ENCODE data around the gene C20orf144. TPM values are rescaled to one million over a fixed set of nuclear protein-coding genes. Genes with fewer than 3 reads are reported as not detected.

The C20orf144 gene
- total RNA-seq, 1 donor from 2014 or later: 0.61 TPM

DNA sequence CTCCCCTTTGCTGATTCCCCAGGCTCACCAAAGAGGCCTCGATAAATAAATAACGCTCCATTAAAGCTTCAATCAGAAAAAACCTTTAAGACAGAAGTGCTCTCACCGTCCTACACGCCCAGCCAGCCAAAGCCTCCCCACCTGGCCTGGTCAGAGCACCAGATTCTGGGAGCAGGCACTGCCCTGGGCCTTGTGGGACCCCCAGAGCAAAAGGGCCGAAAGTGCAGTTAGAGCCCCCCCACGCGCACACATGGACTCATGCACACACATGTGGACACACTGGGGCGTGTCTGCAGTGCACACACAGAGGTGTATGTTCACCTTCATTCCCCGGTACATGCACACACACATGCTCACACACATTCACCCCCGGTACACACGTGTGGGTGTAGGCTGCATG, 14.0 kb downstream of the C20orf144 start:
- intact Hi-C loops (cut with micrococcal nuclease): no loop called here

DNA sequence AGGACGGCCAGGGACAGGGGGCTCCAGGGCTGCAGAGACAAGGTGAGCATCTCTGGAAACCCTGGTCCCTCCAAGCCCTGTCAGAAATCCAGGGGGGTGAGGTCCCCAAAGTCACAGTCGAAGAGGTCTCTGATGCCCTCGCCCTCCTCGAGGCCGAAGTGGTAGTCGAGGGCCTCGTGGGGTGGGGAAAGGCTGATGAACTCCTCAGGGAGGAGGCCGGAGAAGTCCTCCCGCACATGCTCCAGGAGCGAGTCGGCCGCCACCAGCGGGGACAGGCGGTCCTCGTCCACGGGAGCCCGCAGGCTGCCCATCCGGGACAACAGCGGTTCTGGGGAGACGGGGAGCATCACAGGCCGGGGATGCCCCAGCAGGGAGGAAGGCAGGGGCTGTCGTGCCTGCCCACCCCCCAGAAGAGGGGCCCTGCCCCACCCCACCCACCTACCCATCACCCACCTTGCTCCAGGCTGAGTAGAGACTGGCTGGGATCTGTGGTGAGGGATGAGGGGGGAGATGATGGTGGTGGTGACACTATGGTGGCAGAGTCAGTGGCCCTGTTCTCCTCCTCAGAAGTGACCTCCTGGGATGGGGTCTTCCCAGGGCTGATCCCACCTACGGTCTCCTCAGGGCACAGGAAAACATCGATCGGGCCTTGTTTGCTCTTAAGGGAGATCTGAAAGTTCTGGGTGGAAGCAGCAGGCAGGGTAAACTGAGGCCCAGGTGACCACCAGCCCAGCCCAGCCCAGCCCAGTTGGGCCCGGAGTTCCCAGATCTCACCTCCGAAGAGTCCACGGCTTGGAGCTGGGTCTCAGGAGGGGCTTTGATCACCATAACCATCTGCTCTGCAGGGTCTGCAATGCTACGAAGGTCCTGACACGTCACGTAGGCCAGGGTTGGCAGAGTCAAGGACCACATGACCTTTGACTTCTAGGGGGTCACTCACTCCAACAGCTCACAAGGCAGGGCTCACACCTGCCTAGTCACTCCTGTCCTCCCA, 14.8 kb downstream of the C20orf144 start:
- intact Hi-C loops (cut with micrococcal nuclease): no loop called here

DNA sequence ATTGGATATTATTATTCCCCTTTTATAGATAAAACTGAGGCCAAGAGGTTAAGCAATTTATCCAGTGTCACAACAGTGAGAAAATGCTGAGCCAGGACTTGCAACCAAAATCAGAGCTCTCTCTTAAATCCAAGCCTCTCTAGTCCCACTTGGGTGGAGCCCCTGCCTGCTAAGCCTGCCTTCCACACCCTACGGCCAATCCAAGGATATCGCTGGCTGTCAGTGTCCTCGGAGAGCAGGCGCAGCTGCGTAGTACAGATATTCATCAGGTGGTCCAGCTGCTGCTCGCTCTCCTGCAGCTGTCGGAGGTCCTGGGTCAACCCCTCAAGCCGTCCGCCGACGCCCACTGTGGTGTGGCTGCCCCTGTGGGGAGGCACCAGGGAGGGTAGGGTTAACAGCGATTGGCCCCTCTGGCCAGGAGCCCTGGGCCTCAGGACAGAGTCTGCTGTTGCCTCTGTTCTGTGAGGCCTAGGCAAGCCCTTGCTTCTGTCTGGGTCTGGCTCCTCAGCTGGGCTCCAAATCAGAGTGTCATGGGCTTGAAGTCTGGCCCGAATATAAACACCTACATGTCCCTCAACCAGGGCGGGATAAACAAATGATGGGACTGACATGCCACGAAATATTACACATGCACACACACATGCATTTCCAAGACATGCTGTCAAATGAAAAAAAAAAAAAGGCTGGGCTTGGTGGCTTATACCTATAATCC, 16.0 kb downstream of the C20orf144 start:
- intact Hi-C loops (cut with micrococcal nuclease): no loop called here

DNA sequence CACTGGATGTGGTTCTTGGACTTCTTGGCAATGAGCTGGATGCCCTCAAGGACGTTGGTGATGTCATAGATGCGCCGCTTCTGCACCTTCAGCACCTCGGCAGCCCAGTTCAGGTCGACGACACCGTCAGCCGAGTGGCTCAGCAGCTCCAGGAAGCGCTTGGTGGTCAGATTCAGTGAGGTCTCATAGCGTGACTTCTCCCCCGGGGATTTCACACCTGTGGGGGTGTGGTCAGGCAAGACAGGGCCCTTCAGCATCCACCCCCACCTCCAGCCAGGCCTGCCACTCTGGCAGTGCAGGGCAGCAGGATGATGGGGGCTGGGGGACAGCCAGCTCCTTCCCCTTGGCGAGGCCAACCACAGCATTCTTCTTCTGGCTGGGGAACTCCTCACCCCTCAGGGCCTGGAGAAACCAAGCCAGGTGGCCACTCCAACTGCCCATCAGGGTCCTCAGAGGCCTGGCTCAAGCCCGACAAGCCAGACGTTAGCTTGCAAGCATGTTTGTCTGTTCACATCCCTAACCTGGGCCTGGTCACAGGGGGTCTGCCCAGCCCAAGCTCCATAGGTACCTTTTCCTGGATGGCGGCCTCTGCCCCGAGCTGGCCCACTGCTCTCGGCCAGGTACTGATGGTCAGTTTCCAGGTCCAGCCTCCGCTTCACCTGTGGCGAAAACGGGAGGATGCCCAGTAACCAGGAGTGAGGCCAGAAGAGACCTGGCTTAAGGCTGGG, 17.8 kb downstream of the C20orf144 start:
- intact Hi-C loops (cut with micrococcal nuclease): loop anchor here (10.0 kb wide), 1 partner anchor 835 kb away; the partner anchor contains the start of gene DYNLRB1

DNA sequence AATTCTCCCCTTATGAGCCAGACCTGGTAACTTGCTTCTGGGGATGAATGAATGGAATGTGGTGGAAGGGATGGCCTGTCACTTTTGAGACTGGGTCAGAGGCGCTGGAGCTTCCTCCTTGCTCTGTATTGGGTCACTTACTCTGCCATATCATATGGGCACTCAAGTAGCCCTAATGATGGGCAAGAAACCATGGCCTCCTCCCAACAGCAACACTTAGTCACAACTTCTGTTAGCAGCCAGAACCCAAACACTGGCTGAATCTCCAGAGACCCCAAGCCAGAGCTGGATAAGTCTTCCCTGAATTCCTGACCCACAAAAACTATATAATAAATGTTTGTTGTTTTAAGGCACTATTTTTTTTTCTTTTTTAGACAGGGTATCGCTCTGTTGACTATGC, 18.6 kb downstream of the C20orf144 start:
- intact Hi-C loops (cut with micrococcal nuclease): loop anchor here (10.0 kb wide), 1 partner anchor 834 kb away; the partner anchor contains the start of gene DYNLRB1

DNA sequence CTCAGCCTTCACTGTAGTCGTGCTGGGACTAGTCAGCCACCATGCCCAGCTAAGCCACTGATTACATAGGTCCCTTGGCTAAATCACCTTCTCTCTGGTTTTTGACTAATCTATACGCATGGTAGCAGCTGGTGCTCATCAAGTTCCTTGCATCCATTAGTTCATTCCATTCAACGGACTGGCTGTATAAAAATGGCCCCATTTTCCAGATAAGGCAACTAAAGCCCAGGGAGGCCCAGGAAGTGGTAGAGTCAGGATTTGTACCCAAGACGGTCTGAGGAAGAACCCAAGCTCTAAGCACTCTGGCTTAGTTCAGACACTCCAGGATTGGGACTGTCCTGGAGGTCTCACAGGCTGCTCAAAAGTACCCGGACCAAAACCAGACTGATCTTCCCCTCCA, 19.2 kb downstream of the C20orf144 start:
- intact Hi-C loops (cut with micrococcal nuclease): loop anchor here (10.0 kb wide), 1 partner anchor 834 kb away; the partner anchor contains the start of gene DYNLRB1

DNA sequence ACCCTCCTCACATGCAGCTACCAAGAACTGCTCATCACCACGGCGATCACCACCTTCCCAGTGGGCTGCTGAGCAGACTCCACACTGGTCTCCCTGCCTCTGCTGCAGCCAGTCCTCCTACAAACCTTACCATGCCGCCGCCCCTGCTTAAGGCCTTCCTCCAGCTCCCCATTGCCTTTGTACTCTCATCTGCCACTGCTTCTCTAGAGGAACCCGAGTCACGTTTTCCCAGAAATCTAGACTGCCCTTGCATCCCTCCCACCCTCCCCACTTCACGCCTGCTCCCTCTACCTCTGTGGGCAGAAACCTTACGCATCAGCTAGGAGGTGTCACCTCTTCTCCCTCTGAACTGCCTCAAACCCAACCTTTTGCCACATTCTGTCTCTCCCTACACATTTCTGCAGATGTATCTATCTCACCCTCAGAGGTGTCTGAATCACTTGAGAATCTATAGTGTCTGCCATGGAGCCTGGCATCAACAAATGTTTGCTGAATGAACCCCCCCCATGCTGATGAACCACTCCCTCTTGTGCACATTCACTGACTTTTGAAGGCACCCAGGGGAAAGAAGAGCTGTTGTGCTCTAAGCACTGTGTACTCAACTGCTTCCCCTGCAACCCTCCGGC, 19.7 kb downstream of the C20orf144 start:
- intact Hi-C loops (cut with micrococcal nuclease): loop anchor here (10.0 kb wide), 1 partner anchor 833 kb away; the partner anchor contains the start of gene DYNLRB1

DNA sequence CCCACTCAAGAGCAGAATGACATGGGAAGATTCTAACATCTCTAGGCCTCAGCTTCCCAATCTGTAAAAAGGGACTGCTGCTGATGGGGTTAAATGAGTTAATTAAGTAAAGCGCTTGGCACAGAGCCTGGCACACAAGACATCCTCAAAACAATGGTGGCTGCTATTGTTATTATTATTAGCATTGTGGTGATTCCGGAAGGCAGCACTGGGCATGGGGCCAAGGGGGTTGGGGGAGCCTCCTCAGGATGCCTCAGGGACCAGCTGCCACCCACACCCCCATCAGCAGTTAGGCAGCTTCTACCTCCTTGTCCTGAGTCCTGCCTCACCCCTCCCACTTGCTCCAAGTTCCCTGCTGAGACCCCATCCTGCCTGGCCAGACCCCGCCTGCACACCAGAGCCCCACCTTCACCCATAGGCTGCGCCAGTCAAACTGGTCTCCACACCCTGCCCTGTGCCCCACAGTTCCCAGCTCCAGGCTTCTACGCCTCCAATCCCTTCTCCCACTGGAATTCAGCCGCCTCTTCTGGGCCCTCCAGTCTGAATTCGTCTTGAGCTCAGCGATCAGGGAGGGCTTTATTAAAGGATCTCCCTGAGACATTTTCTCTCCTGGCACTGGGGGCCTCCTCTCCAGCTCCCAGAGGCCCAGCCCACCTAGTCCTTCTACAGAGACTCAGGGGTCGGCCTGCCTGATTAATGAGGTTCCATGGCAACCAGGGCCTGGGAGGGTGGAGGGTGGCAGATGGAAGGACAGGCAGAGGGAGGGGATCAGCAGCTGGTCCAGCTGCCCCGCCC, 22.6 kb downstream of the C20orf144 start:
- intact Hi-C loops (cut with micrococcal nuclease): loop anchor here (5.0 to 10.0 kb wide), 2 partner anchors 830 to 1193 kb away; partner anchors contain the start of genes ACSS2 and DYNLRB1

DNA sequence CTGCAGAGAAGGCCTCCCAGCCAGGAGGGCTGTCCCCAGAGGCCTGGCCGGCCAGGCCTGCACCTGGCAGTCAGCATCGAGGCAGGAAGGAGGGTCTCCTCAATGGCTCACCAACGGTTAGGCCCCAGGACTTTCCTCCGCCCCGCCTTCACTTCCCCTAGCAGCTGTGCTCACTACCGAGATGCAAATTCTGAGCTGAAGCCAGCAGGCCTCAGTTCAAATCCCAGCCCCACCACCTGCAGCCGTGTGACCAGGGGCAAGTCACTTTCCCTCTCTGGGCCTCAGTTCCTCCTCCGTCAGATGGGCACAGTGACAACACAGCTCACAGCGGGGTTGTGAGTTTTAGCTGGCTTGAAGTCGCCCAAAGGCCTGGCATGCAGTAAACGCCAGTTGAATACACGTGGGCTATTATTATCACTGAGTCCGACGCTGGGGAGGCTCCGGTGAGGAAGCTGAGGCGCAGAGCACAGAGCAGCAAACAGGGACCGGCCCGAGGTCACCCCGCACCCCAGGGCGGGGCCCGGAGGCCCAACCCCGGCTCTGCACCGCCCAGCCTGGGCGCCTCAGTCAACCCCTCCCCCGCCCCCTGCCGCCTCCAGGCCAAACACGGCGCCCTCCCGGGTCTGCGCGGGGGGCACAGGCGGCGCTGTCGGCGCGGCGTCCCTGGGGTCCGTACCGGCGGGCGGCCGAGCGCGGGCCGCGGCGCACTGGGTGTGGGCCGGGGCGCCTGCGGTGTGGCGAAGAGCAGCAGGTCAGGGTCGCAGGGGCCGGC, 23.4 kb downstream of the C20orf144 start:
- intact Hi-C loops (cut with micrococcal nuclease): loop anchor here (1.0 to 10.0 kb wide), 13 partner anchors 11 to 1192 kb away; partner anchors contain the start of genes ACSS2, ACTL10, CDK5RAP1 and CHMP4B

DNA sequence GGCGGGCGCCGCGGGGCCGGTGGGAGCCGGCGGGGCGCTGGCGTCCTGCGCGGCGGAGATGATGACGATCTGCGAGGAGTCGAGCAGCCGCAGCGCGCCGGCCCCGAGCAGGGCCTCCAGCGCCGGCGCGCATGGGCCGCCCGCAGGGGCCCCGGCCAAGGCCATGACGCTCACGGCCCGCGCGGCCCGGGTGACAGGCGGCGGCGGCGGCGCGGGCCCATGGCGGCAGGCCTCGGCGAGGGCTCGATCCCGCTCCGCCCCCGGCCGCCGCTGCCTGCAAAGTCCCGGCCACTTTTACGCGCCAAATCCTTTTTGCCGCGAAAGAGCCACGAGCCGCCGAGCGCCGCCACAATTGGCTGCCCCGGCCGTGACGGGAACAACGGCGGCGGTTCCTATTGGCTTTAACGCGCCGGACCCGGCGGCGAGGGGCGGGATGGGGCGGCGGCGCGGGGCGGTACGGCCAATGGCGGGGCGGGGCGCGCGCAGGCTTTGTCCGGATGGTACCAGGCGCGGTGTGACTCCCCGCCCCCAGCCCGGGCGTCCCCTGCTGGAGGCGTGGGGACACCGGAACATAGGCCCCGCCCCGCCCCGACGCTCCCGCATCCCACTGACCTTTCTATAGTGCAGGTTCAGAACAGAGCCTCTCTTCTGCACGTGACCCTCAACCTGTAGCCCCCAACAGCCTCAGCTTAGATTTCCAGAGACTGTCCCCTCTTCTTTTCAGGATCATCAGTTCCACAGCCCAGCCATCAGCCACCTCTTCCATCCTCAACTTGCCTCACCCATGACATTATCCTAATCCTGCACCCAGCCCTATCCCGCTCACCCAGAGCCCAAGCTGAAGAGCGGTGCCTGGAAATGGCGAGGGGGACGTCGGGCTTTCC, 24.2 kb downstream of the C20orf144 start, which contains the start of gene E2F1:
E2F1 (minus strand) TSS at position 286 of the 884 bp plus-strand sequence; CDS start at position 165, 121 bp downstream.
- intact Hi-C loops (cut with micrococcal nuclease): loop anchor here (1.0 to 10.0 kb wide), 13 partner anchors 12 to 1191 kb away; partner anchors contain the start of genes ACSS2, ACTL10, CDK5RAP1 and CHMP4B

DNA sequence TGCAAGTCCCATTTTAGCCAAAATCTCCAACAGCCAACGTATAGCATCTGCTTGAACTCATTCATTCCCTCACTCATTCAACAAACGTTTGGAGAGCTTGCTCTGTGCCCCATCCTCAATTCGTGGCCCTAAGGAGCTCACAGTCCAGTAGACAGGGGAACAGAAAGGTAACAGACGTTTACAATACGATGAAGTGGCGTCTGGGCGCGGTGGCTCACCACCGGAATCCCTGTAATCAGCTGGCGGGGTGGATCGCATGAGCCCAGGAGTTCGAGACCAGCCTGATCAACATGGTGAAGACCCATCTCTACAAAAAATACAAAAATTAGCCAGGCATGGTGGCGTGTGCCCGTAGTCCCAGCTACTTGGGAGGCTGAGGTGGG, 24.8 kb downstream of the C20orf144 start:
- intact Hi-C loops (cut with micrococcal nuclease): loop anchor here (1.0 to 10.0 kb wide), 13 partner anchors 13 to 1190 kb away; partner anchors contain the start of genes ACSS2, ACTL10, CDK5RAP1 and CHMP4B

DNA sequence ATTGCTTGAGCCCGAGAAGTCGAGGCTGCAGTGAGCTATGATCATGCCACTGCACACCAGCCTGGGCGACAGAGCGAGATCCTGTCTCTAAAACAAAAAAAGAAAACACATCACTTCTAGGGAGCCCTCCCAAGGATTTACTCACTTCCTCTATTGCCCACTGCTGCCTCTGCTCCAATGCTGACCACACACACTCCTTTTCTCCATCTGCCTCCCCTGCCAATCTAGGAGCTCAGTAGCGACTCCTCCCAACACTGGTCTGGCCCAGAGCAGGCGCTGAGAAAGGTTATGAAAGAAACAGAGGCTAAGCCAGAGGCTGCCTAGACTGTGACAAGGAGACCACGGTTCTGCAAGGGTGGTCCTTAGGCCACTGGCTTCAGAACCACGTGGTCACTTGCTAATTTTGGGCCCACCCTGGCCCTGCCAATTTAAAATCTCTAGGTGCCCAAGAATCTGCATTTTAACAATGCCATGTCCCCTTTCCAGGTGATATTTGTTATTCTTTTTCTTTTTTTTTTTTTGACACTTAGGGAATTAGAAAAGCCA, 25.3 kb downstream of the C20orf144 start:
- intact Hi-C loops (cut with micrococcal nuclease): loop anchor here (5.0 to 10.0 kb wide), 2 partner anchors 827 to 1190 kb away; partner anchors contain the start of genes ACSS2 and DYNLRB1

DNA sequence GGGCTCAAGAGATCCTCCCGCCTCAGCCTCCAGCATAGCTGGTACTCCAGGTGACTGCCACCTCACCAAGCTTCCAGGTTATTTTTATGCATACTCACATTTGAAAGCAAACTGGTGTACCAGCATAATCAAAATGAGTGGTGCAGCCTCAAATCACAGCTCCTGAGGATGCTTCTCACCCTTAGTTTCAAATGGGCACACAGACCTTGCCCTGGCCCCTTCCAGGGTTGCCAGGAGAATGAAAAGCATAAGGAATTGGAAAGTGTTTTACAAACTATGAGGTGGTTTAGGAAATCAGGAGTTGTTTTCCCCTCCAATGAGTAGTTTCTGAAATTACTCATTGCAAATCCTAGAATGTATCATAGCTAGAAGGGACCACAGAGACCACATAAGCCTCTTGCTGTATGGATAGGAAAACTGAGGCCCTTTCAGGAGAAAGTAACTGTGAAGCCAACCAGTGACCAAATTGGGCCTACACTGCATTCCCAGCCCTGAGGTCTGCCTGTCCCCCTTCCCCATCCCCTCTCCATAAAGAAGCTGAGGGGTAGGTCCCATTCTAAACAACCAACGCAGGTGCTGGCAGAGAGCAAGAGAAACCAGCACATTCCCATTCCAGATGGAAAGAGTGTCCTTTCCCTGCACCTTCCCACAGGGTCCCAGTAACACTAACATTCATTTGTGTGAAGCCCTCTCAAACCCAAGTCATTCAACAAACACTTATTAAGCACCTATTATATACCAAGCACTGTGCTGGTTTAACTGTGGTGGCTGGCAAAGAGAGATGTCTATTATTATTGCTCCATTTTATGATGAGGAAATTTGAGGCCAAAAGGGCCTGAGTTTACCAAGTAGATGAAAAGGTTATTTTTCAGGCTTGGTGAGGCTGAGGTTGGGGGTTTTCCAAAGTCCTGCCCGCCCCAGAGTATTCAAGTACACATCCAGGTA, 26.1 kb downstream of the C20orf144 start:
- intact Hi-C loops (cut with micrococcal nuclease): loop anchor here (5.0 to 10.0 kb wide), 2 partner anchors 827 to 1189 kb away; partner anchors contain the start of genes ACSS2 and DYNLRB1

DNA sequence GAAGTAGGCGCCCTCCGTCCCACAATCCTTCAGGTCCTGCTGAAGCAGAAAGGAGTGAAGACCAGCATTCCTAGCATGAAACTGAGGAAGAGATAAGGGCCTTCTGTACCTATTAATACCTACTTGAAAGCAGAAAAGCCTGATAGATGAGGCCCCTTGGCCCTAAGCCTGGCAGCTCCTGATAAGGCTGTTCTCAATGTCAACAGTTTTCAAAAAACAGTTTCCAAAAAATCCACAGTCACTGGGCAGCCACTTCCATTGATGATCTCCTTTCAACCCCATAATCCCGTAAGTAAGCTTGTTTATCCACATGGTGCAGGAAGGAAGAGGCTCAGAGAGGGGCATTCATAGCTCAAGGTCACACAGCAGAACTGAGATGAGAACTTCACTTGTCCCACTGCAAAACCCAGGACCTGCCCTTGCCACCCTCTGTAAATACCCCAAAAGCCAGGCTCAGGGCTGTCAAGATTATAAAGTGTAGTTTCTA, 26.9 kb downstream of the C20orf144 start:
- intact Hi-C loops (cut with micrococcal nuclease): loop anchor here (5.0 to 10.0 kb wide), 2 partner anchors 826 to 1188 kb away; partner anchors contain the start of genes ACSS2 and DYNLRB1

DNA sequence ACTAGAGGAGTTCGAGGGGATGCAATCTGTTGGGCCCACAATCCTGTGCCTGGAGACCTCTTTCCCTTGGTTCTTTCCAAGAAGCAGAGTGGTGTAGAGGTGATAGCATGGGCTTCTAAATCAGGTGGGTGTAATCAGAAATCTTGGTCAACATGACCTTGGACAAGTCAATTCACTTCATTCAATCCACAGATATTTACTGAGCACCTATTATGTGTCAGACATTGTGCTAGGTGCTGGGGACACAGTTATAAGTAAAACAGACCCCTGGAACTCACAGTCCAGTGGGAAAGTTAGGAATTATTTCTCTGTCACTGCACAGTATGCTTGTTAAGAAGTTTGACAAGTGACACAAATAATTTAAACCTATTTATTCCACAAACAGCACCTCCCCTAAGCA, 27.4 kb downstream of the C20orf144 start:
- intact Hi-C loops (cut with micrococcal nuclease): loop anchor here (5.0 to 10.0 kb wide), 2 partner anchors 825 to 1188 kb away; partner anchors contain the start of genes ACSS2 and DYNLRB1
